Kidney (tissue), 14 donors: ENCODE measurements around the gene PCID2. TPM values are rescaled to one million over a fixed set of nuclear protein-coding genes. Genes with fewer than 3 reads are reported as not detected.

Experiments
- DNase-seq, 5 donors: peaks; one replicate each; pipeline ENCODE4 v3.0.0-alpha.2; 2013 to 2020
- FAIRE-seq: peaks from 2 replicates; lab custom pipeline; 2012; peaks lifted over from hg19 to GRCh38; lab: Jason Lieb, UNC
- H3K27ac ChIP-seq, 2 donors: one replicate each; pipeline ENCODE4 v1.7.0; 2013; ENCODE audit warnings: low read depth in 2 of 2, low read length in 2 of 2, inconsistent platforms in 1 of 2
- H3K27me3 ChIP-seq: one replicate; pipeline ENCODE4 v1.7.1; 2013; ENCODE audit warnings: low read length, inconsistent platforms; ENCODE audit not compliant: control insufficient read depth, insufficient read depth
- H3K36me3 ChIP-seq, 3 donors: one replicate each; pipeline versions ENCODE4 v1.7.0 to v1.7.1; 2013; ENCODE audit warnings: low read length in 3 of 3, control low read depth in 1 of 3, inconsistent platforms in 1 of 3; ENCODE audit not compliant: insufficient read depth in 3 of 3, control insufficient read depth in 2 of 3
- H3K4me1 ChIP-seq, 3 donors: one replicate each; pipeline versions ENCODE4 v1.7.0 to v1.7.1; 2013; ENCODE audit warnings: low read length in 3 of 3, inconsistent platforms in 1 of 3, low read depth in 1 of 3; ENCODE audit not compliant: control insufficient read depth in 2 of 3, insufficient read depth in 2 of 3
- H3K4me3 ChIP-seq, 3 donors: one replicate each; pipeline versions ENCODE4 v1.7.0 to v1.8.1; 2013; ENCODE audit warnings: low read length in 3 of 3, control low read depth in 1 of 3, inconsistent platforms in 1 of 3
- H3K9ac ChIP-seq, 3 donors: one replicate each; pipeline versions ENCODE4 v1.7.0 to v1.7.1; 2013; ENCODE audit warnings: low read length in 3 of 3, control low read depth in 1 of 3, inconsistent platforms in 1 of 3
- H3K9me3 ChIP-seq, 3 donors: one replicate each; pipeline versions ENCODE4 v1.7.0 to v1.7.1; 2013; ENCODE audit warnings: low read length in 3 of 3, control low read depth in 1 of 3, inconsistent platforms in 1 of 3; ENCODE audit not compliant: control insufficient read depth in 2 of 3, insufficient read depth in 1 of 3
- intact Hi-C: fragments of 100-400 bp; cut with DNase I; formaldehyde crosslinking; loops from one replicate; pipeline ENCODE4 v1.11.1; 2022
- polyA plus RNA-seq: library from polyadenylated mRNA; stranded (reverse); fragments of 350-450 nt; fragmentation: Illumina TruSeq; extraction: RNeasy Lipid Tissue Mini Kit (QIAGEN cat#74804); gene quantifications from one replicate; pipeline ENCODE4 v1.2.3, GENCODE V29; 2014; ENCODE audit warnings: low read depth, low replicate concordance; ENCODE audit not compliant: insufficient read depth
- total RNA-seq: library from RNA; stranded (reverse); fragmentation: NEBNext Ultra II Directional; extraction: Animal tissue kit (Norgen Biotek cat#: 25700); gene quantifications from one replicate; pipeline ENCODE4 v1.2.1, GENCODE V29; 2021
- TF ChIP-seq, protein P1 (sequence below): IDR thresholded peaks from 3 replicates; pipeline ENCODE4 v1.5.1; 2012; ENCODE audit warnings: mild to moderate bottlenecking, moderate library complexity, borderline replicate concordance; ENCODE audit not compliant: insufficient read depth; ENCODE audit errors: extremely low read depth
- donor health status: control.
- donor health status: control.
- donor health status: control.
- donor health status: control.
- donor health status: control.
- donor health status: DM: yes; HTN: yes; CAD: no.
- donor health status: Normal renal cell carcinoma (clear cell type).

Gene PCID2
- total and polyA plus RNA-seq, 2 donors from 2014 or later, result 22.9 to 34.9 TPM

DNA sequence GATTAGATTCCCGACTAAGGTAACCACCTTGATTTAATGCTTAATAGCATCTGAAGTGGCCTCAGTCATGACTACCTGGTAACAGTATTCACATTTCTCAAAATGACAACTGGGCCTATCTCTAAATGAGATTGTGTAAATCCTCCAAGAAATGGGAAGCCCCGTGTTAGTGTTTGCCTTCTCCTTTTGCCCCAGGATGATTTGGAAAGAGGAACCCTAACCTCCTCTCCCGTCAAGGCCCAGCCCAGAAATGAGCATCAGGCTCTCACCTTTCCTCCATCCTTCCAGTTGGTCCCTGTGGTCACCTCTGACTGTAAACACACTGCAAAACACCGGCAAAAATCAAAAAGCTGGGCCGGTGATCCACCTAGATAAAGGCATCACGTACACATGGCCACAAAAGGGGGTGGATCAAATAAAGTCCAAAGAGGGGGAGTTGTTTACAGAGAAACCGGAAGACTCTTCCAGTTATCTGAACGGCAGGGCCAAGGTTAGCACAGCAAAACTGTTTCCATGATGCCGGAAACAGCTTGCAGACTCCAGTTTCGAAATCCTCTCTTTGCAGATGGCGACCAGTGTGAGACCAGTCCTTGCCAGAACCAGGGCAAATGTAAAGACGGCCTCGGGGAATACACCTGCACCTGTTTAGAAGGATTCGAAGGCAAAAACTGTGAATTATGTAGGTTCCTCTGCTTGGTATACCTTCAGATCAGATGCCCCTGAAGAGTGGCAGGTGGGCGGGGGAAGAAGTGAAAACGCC, 69.5 kb downstream of the PCID2 start:
- Histone ChIP-seq H3K27me3 (no peaks in the 10 kb centered on the region), H3K27ac (no peak overlapping the region), H3K4me3 (no peak overlapping the region), H3K36me3 (no peaks in the 10 kb centered on the region), H3K4me1 (no peaks in the 10 kb centered on the region), H3K9me3 (no peaks in the 10 kb centered on the region), H3K9ac (no peak overlapping the region)
- peak in 2 of 5 donors; percentile 1 to 41 for DNase-seq
- intact Hi-C loops, result no loop called here
- TF ChIP-seq, protein P1, sequence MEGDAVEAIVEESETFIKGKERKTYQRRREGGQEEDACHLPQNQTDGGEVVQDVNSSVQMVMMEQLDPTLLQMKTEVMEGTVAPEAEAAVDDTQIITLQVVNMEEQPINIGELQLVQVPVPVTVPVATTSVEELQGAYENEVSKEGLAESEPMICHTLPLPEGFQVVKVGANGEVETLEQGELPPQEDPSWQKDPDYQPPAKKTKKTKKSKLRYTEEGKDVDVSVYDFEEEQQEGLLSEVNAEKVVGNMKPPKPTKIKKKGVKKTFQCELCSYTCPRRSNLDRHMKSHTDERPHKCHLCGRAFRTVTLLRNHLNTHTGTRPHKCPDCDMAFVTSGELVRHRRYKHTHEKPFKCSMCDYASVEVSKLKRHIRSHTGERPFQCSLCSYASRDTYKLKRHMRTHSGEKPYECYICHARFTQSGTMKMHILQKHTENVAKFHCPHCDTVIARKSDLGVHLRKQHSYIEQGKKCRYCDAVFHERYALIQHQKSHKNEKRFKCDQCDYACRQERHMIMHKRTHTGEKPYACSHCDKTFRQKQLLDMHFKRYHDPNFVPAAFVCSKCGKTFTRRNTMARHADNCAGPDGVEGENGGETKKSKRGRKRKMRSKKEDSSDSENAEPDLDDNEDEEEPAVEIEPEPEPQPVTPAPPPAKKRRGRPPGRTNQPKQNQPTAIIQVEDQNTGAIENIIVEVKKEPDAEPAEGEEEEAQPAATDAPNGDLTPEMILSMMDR, result no peak
- FAIRE-seq, result no peak

DNA sequence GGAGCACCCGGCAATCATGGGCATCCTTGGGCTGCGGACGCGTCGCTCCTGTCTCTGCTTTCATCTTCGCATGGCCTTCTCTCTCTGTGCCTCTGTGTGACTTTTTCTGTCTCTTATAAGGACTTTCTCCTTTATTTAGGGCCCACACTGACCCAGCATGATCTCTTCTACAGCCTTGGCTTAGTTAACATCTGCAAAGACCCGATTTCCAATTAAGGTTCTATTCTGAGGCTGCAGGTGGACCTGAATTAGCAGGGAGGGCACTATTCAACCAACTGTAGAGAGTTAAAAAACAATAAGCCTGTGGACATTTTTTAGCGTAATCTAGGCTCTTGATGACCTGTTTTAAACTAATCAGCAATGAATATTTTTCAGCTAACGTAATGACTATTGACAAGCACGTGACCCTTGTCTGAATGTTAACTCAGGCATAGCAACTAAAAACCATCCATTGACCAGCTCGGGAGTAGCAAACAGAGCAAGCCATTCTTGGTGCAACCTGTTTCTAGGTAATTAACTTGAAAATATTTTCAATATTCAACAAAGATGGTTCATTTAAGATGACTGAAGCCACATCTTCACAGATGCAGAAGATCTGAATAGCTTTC, 70.7 kb downstream of the PCID2 start:
- Histone ChIP-seq H3K9me3 (no peaks in the 10 kb centered on the region), H3K4me3 (no peak overlapping the region), H3K27ac (peak overlapping the region in 1 of 2 donors; percentile 6), H3K4me1 (no peaks in the 10 kb centered on the region), H3K36me3 (no peaks in the 10 kb centered on the region), H3K9ac (no peak overlapping the region), H3K27me3 (no peaks in the 10 kb centered on the region)
- TF ChIP-seq, protein P1, result no peak
- DNase-seq (peak in 4 of 5 donors; percentile 15 to 39 (median 38)), FAIRE-seq (no peak)
- intact Hi-C loops, result no loop called here

DNA sequence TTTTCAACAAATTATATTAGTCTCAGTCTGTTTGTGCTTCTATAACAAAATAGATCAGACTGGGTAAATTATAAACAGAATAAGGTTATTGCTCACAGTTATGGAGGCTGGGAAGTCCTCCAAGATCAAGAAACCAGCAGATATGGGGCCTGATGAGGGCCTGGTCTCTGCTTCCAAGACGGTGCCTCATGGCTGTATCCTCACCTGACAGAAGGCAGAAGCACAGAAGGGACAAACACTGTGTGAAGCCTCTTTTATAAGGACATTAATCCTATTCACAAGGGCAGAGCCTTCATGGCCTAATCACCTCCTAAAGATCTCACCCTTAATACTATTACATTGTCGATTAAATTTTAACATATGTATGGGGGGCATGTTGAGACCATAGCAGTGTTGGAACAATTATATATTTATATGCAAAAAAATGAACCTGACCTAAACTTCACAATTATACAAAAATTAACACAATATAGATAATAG, 73.1 kb downstream of the PCID2 start:
- Histone ChIP-seq H3K9me3 (no peaks in the 10 kb centered on the region), H3K27ac (no peak overlapping the region), H3K9ac (no peak overlapping the region), H3K4me3 (no peak overlapping the region), H3K27me3 (no peaks in the 10 kb centered on the region), H3K36me3 (no peaks in the 10 kb centered on the region), H3K4me1 (no peaks in the 10 kb centered on the region)
- intact Hi-C loops, result no loop called here
- DNase-seq (peak in 1 of 5 donors; percentile 10), FAIRE-seq (no peak)
- TF ChIP-seq, protein P1, result no peak
